Caco-2 (cell line): ENCODE results near the gene SLC12A5. TPM values are rescaled to one million over a fixed set of nuclear protein-coding genes. Genes with fewer than 3 reads are reported as not detected.

ENCODE experiments used
- BruUV-seq: library from RNA; stranded (reverse); fragments of 400-500 nt; replicated peaks from 2 replicates; lab custom pipeline; 2021; lab: Mats Ljungman, UMichigan
- CTCF ChIA-PET: fragments of 300-600 bp; sonication (Branson Sonifier 250); formaldehyde crosslinking; loops from one replicate; lab custom pipeline; 2022; ENCODE audit warnings: antibody characterized with exemption; lab: Charles Lee
- POLR2A ChIA-PET: fragments of 300-600 bp; sonication (Branson Sonifier 250); formaldehyde crosslinking; loops from one replicate; lab custom pipeline; 2022; ENCODE audit warnings: antibody characterized with exemption; lab: Charles Lee
- DNase-seq, 2 experiments: peaks; one replicate each; pipeline versions ENCODE4 v3.0.0 to v3.0.0-alpha.2; 2020 to 2022
- H3K27me3 ChIP-seq: replicated peaks from 2 replicates; pipeline ENCODE4 v1.6.0; 2011; ENCODE audit warnings: low read length; ENCODE audit not compliant: control insufficient read depth, insufficient read depth
- H3K36me3 ChIP-seq: 2 replicates; pipeline ENCODE4 v1.5.1; 2011; ENCODE audit warnings: low read length; ENCODE audit not compliant: control insufficient read depth, insufficient read depth
- H3K4me1 ChIP-seq: fragments of 250-450 bp; sonication (Bioruptor Pico); 2 replicates; pipeline ENCODE4 v1.5.1; 2020; ENCODE audit warnings: mild to moderate bottlenecking
- H3K4me3 ChIP-seq: 2 replicates; pipeline ENCODE4 v1.5.1; 2011; ENCODE audit warnings: low read depth, mild to moderate bottlenecking, control low read depth, low read length
- H3K9me3 ChIP-seq: fragments of 250-450 bp; sonication (Bioruptor Pico); 2 replicates; pipeline ENCODE4 v1.5.1; 2020; ENCODE audit warnings: mild to moderate bottlenecking, moderate library complexity
- H3K27ac Mint-ChIP-seq: one replicate; pipeline ENCODE4 v1.8.0; 2022; ENCODE audit warnings: mixed read lengths; ENCODE audit not compliant: unreplicated experiment
- H3K27me3 Mint-ChIP-seq: one replicate; pipeline ENCODE4 v1.8.0; 2022; ENCODE audit warnings: mixed read lengths; ENCODE audit not compliant: insufficient read depth, unreplicated experiment
- H3K36me3 Mint-ChIP-seq: one replicate; pipeline ENCODE4 v1.8.0; 2022; ENCODE audit warnings: mild to moderate bottlenecking, mixed read lengths; ENCODE audit not compliant: insufficient read depth, unreplicated experiment
- H3K4me1 Mint-ChIP-seq: one replicate; pipeline ENCODE4 v1.8.0; 2022; ENCODE audit warnings: low read depth, mixed read lengths; ENCODE audit not compliant: unreplicated experiment
- H3K4me3 Mint-ChIP-seq: one replicate; pipeline ENCODE4 v1.8.0; 2022; ENCODE audit warnings: mild to moderate bottlenecking, moderate library complexity, mixed read lengths; ENCODE audit not compliant: unreplicated experiment
- H3K9me3 Mint-ChIP-seq: one replicate; pipeline ENCODE4 v1.8.0; 2022; ENCODE audit warnings: mixed read lengths; ENCODE audit not compliant: unreplicated experiment
- CTCF ChIP-seq, 2 experiments: fragments of 200-600 bp in 1 of 2; IDR thresholded peaks; 1 replicate in 1 of 2; 2 replicates in 1 of 2; pipeline versions ENCODE4 v1.5.1 to v1.8.0; 2011 to 2022; ENCODE audit warnings: antibody characterized with exemption in 1 of 2, control low read depth in 1 of 2, inconsistent platforms in 1 of 2, low read depth in 1 of 2, low read length in 1 of 2, mild to moderate bottlenecking in 1 of 2, moderate library complexity in 1 of 2; ENCODE audit not compliant: insufficient read depth in 1 of 2, severe bottlenecking in 1 of 2, unreplicated experiment in 1 of 2
- intact Hi-C: fragments of 100-400 bp; cut with micrococcal nuclease; formaldehyde crosslinking; loops from one replicate; pipeline ENCODE4 v1.10.0; 2022; ENCODE audit not compliant: unreplicated experiment
- total RNA-seq: library from RNA; stranded (reverse); gene quantifications from 2 replicates; pipeline ENCODE4 v1.2.3, GENCODE V29; 2022

Gene SLC12A5
- total RNA-seq, 1 experiment from 2014 or later, result 1.9 TPM

- peaks cover 9% of the 10 kb centered on the region for H3K27me3 Mint-ChIP-seq
- H3K36me3 Mint-ChIP-seq, result no peaks in the 10 kb centered on the region
- H3K4me1 Mint-ChIP-seq, result no peaks in the 10 kb centered on the region
- H3K27ac Mint-ChIP-seq, result no peak overlapping the region
- TF ChIP-seq CTCF (IDR thresholded peaks at IDR 0.05; ENCODE audit: insufficient read depth in 1 of 2, low read depth in 1 of 2, low read length in 1 of 2, severe bottlenecking in 1 of 2, unreplicated experiment in 1 of 2), result no peak
- ChIA-PET POLR2A (no interaction called here), CTCF (interaction anchor here (1.8 kb wide), 1 partner anchor 11 kb away, joined by 5 read pairs; no protein-coding TSS in a partner anchor)
- no peaks in the 10 kb centered on the region for H3K9me3 ChIP-seq
- no peaks in the 10 kb centered on the region for H3K36me3 ChIP-seq
- no peak for DNase-seq
- H3K4me3 Mint-ChIP-seq, result no peak overlapping the region
- H3K4me3 ChIP-seq, result no peak overlapping the region
- no TSS peak for BruUV-seq
- no peaks in the 10 kb centered on the region for H3K4me1 ChIP-seq
- H3K27me3 ChIP-seq, result no peaks in the 10 kb centered on the region; the same call in 1 of the 2 replicates
- H3K9me3 Mint-ChIP-seq, result no peaks in the 10 kb centered on the region
- intact Hi-C loops, result no loop called here
Measured at GRCh38 chr20:45997187-45997586, 31.8 kb upstream of the SLC12A5 start.

GRCh38 chr20:45998337-45998736 is 30.7 kb upstream of the SLC12A5 start:
- Histone ChIP-seq H3K4me3 (no peak overlapping the region), H3K9me3 (no peaks in the 10 kb centered on the region), H3K27me3 (no peaks in the 10 kb centered on the region; the same call in 1 of the 2 replicates), H3K36me3 (no peaks in the 10 kb centered on the region), H3K4me1 (no peaks in the 10 kb centered on the region)
- H3K27me3 Mint-ChIP-seq, result peaks cover 12% of the 10 kb centered on the region
- ChIA-PET POLR2A (no interaction called here), CTCF (interaction anchor here (1.6 to 1.8 kb wide), 3 partner anchors 11 to 28 kb away, joined by 4 to 5 read pairs (median 5); no protein-coding TSS in a partner anchor)
- no peak for TF ChIP-seq CTCF (IDR thresholded peaks at IDR 0.05; ENCODE audit: insufficient read depth in 1 of 2, low read depth in 1 of 2, low read length in 1 of 2, severe bottlenecking in 1 of 2, unreplicated experiment in 1 of 2)
- no peak overlapping the region for H3K27ac Mint-ChIP-seq
- BruUV-seq, result no TSS peak
- H3K4me3 Mint-ChIP-seq, result no peak overlapping the region
- no peaks in the 10 kb centered on the region for H3K4me1 Mint-ChIP-seq
- no peaks in the 10 kb centered on the region for H3K9me3 Mint-ChIP-seq
- peak in 1 of 2 experiments; percentile 15 for DNase-seq
- intact Hi-C loops, result no loop called here
- no peaks in the 10 kb centered on the region for H3K36me3 Mint-ChIP-seq

DNA sequence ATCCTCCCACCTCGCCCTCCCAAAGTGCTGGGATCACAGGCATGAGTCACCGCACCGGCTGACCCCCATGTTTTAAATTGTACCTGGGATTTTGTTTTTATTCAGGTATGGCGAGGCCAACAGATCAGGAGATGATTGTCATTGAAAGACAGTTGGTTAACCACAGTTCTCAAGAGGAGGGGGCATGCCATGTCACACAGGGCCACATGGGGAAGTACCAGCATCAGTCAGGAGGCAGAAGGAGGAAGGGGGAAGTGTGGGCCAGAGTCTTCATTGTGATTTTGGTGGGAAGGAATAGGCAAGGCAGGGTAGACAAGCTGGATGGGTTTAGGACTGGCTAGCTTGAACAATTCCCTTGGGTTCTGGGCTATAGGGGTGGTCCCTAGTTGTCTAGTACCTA is 30.3 kb upstream of the SLC12A5 start:
- no peaks in the 10 kb centered on the region for H3K9me3 Mint-ChIP-seq
- H3K9me3 ChIP-seq, result no peaks in the 10 kb centered on the region
- no peak for TF ChIP-seq CTCF (IDR thresholded peaks at IDR 0.05; ENCODE audit: insufficient read depth in 1 of 2, low read depth in 1 of 2, low read length in 1 of 2, severe bottlenecking in 1 of 2, unreplicated experiment in 1 of 2)
- no peaks in the 10 kb centered on the region for H3K36me3 ChIP-seq
- H3K27me3 Mint-ChIP-seq, result peaks cover 15% of the 10 kb centered on the region
- H3K4me1 Mint-ChIP-seq, result no peaks in the 10 kb centered on the region
- no peaks in the 10 kb centered on the region for H3K36me3 Mint-ChIP-seq
- no peaks in the 10 kb centered on the region; the same call in 1 of the 2 replicates for H3K27me3 ChIP-seq
- POLR2A ChIA-PET, result no interaction called here
- CTCF ChIA-PET, result interaction anchor here (1.6 to 1.7 kb wide), 2 partner anchors 12 to 29 kb away, joined by 4 to 5 read pairs; no protein-coding TSS in a partner anchor
- H3K27ac Mint-ChIP-seq, result no peak overlapping the region
- no peak for DNase-seq
- intact Hi-C loops, result no loop called here
- no peaks in the 10 kb centered on the region for H3K4me1 ChIP-seq
- no peak overlapping the region for H3K4me3 ChIP-seq
- no peak overlapping the region for H3K4me3 Mint-ChIP-seq
- BruUV-seq, result no TSS peak
